IMR-90 (cell line): Measurements from ENCODE around the gene CYP19A1. TPM values are rescaled to one million over a fixed set of nuclear protein-coding genes. Genes with fewer than 3 reads are reported as not detected.

Source experiments
- ATAC-seq: fragments of 200-7000 bp; cut with Tn5 transposase; 2 replicates; pipeline ENCODE4 v1.9.1; 2020; ENCODE audit warnings: low read depth, mild to moderate bottlenecking, moderate library complexity
- BruUV-seq: library from RNA; stranded (reverse); fragments of 400-500 nt; replicated peaks from 2 replicates; lab custom pipeline; 2021; lab: Mats Ljungman, UMichigan
- CTCF ChIA-PET: fragments of 300-600 bp; formaldehyde crosslinking; extraction: SDS; loops from one replicate; lab custom pipeline; 2021; ENCODE audit warnings: antibody characterized with exemption; lab: Yijun Ruan, JAX
- POLR2A ChIA-PET: fragments of 300-600 bp; sonication (Branson Sonifier 250); formaldehyde crosslinking; loops from one replicate; lab custom pipeline; 2022; ENCODE audit warnings: antibody characterized with exemption; ENCODE audit not compliant: unreplicated experiment; lab: Charles Lee
- DNase-seq: peaks from one replicate; pipeline ENCODE4 v3.0.0; 2013
- H2AFZ ChIP-seq: replicated peaks from 2 replicates; pipeline ENCODE3; 2013; ENCODE audit warnings: low read length, mild to moderate bottlenecking; ENCODE audit not compliant: poor library complexity
- H2AK5ac ChIP-seq: 2 replicates; pipeline ENCODE4 v1.6.1; 2013; ENCODE audit warnings: low read depth, low read length, inconsistent platforms
- H2AK9ac ChIP-seq: replicated peaks from 2 replicates; pipeline ENCODE3; 2013; ENCODE audit warnings: mild to moderate bottlenecking, low read depth, low read length, moderate library complexity; ENCODE audit not compliant: poor library complexity
- H2BK120ac ChIP-seq: 2 replicates; pipeline ENCODE4 v1.6.1; 2013; ENCODE audit warnings: low read depth, low read length, inconsistent platforms
- H2BK15ac ChIP-seq: 3 replicates; pipeline ENCODE4 v1.6.1; 2013; ENCODE audit warnings: low read depth, low read length, inconsistent platforms
- H2BK20ac ChIP-seq: 2 replicates; pipeline ENCODE4 v1.6.1; 2013; ENCODE audit warnings: low read depth, mild to moderate bottlenecking, inconsistent platforms, low read length, moderate library complexity
- H2BK5ac ChIP-seq: 2 replicates; pipeline ENCODE4 v1.6.1; 2013; ENCODE audit warnings: mild to moderate bottlenecking, low read depth, low read length, inconsistent platforms; ENCODE audit not compliant: poor library complexity, severe bottlenecking
- H3K14ac ChIP-seq: replicated peaks from 2 replicates; pipeline ENCODE4 v1.6.1; 2013; ENCODE audit warnings: low read depth, low read length, inconsistent platforms
- H3K18ac ChIP-seq: 2 replicates; pipeline ENCODE4 v1.6.1; 2013; ENCODE audit warnings: low read depth, low read length, control low read depth
- H3K23ac ChIP-seq: 2 replicates; pipeline ENCODE4 v1.6.1; 2013; ENCODE audit warnings: low read depth, low read length, inconsistent platforms
- H3K27ac ChIP-seq: 2 replicates; pipeline ENCODE4 v1.5.1; 2013; ENCODE audit warnings: mild to moderate bottlenecking, control low read depth, low read length; ENCODE audit not compliant: insufficient read depth
- H3K27me3 ChIP-seq: 2 replicates; pipeline ENCODE4 v1.6.1; 2013; ENCODE audit warnings: low read length; ENCODE audit not compliant: control insufficient read depth, insufficient read depth
- H3K36me3 ChIP-seq: 2 replicates; pipeline ENCODE4 v1.6.1; 2013; ENCODE audit warnings: low read length, mixed read lengths; ENCODE audit not compliant: control insufficient read depth, insufficient read depth
- H3K4ac ChIP-seq: 2 replicates; pipeline ENCODE4 v1.6.1; 2013; ENCODE audit warnings: low read depth, low read length, inconsistent platforms
- H3K4me1 ChIP-seq: 2 replicates; pipeline ENCODE4 v1.6.1; 2013; ENCODE audit warnings: low read length, mixed read lengths; ENCODE audit not compliant: control insufficient read depth, insufficient read depth
- H3K4me2 ChIP-seq: 2 replicates; pipeline ENCODE4 v1.6.1; 2013; ENCODE audit warnings: low read depth, mild to moderate bottlenecking, control low read depth, low read length, moderate library complexity
- H3K4me3 ChIP-seq: 2 replicates; pipeline ENCODE4 v1.5.1; 2013; ENCODE audit warnings: low read depth, mild to moderate bottlenecking, control low read depth, low read length, moderate library complexity; ENCODE audit not compliant: insufficient read depth
- H3K56ac ChIP-seq: 2 replicates; pipeline ENCODE4 v1.6.1; 2013; ENCODE audit warnings: low read length, inconsistent platforms; ENCODE audit not compliant: insufficient read depth; ENCODE audit errors: extremely low read depth
- H3K79me1 ChIP-seq, 2 experiments: 2 replicates each; pipeline ENCODE4 v1.6.1; 2013; ENCODE audit warnings: low read length in 2 of 2, inconsistent platforms in 1 of 2, low read depth in 1 of 2
- H3K9ac ChIP-seq: 2 replicates; pipeline ENCODE4 v1.6.1; 2013; ENCODE audit warnings: low read depth, low read length, control low read depth
- H3K9me1 ChIP-seq: 2 replicates; pipeline ENCODE4 v1.6.1; 2013; ENCODE audit warnings: low read length, inconsistent platforms; ENCODE audit not compliant: insufficient read depth
- H3K9me3 ChIP-seq: 2 replicates; pipeline ENCODE4 v1.6.1; 2013; ENCODE audit warnings: low read length; ENCODE audit not compliant: control insufficient read depth, insufficient read depth
- H4K20me1 ChIP-seq: 2 replicates; pipeline ENCODE4 v1.6.1; 2013; ENCODE audit warnings: low read length, inconsistent platforms; ENCODE audit not compliant: insufficient read depth
- H4K5ac ChIP-seq: 2 replicates; pipeline ENCODE4 v1.6.1; 2013; ENCODE audit warnings: mild to moderate bottlenecking, low read depth, low read length, control low read depth
- H4K8ac ChIP-seq, 2 experiments: 2 replicates each; pipeline ENCODE4 v1.6.1; 2013; ENCODE audit warnings: low read depth in 2 of 2, low read length in 2 of 2, control low read depth in 1 of 2, inconsistent platforms in 1 of 2
- H4K91ac ChIP-seq: 2 replicates; pipeline ENCODE4 v1.6.1; 2013; ENCODE audit warnings: low read depth, low read length, inconsistent platforms; ENCODE audit not compliant: insufficient read depth
- BHLHE40 ChIP-seq: fragments of 150-350 bp; IDR thresholded peaks from 2 replicates; pipeline ENCODE4 v1.6.1; 2016; ENCODE audit warnings: mild to moderate bottlenecking, low read depth, low read length
- CEBPB ChIP-seq: IDR thresholded peaks from 2 replicates; pipeline ENCODE4 v1.6.1; 2012; ENCODE audit warnings: low read depth, low read length, improper control_type of control experiment
- CHD1 ChIP-seq: IDR thresholded peaks from 2 replicates; pipeline ENCODE4 v1.6.1; 2012; ENCODE audit warnings: low read depth, low read length, improper control_type of control experiment
- CTCF ChIP-seq: conservative IDR thresholded peaks from 2 replicates; pipeline ENCODE4 v1.5.1; 2012; ENCODE audit warnings: mild to moderate bottlenecking, low read depth, low read length, improper control_type of control experiment
- ELK1 ChIP-seq: fragments of 150-350 bp; IDR thresholded peaks from 2 replicates; pipeline ENCODE4 v1.6.1; 2016; ENCODE audit warnings: low read depth, mild to moderate bottlenecking, low read length, moderate library complexity, borderline replicate concordance
- FOS ChIP-seq: fragments of 150-350 bp; IDR thresholded peaks from 2 replicates; pipeline ENCODE4 v1.6.1; 2016; ENCODE audit warnings: low read depth, low read length
- MAFK ChIP-seq: IDR thresholded peaks from 2 replicates; pipeline ENCODE4 v1.6.1; 2012; ENCODE audit warnings: low read depth, low read length, improper control_type of control experiment
- MAZ ChIP-seq: IDR thresholded peaks from 2 replicates; pipeline ENCODE4 v1.6.1; 2012; ENCODE audit warnings: low read depth, mild to moderate bottlenecking, low read length, improper control_type of control experiment, moderate library complexity, borderline replicate concordance
- MXI1 ChIP-seq: IDR thresholded peaks from 2 replicates; pipeline ENCODE4 v1.6.1; 2012; ENCODE audit warnings: low read depth, mild to moderate bottlenecking, low read length, moderate library complexity, borderline replicate concordance
- NFE2L2 ChIP-seq: fragments of 150-350 bp; IDR thresholded peaks from 2 replicates; pipeline ENCODE4 v1.6.1; 2016; ENCODE audit warnings: low read depth, mild to moderate bottlenecking, low read length
- POLR2A ChIP-seq: IDR thresholded peaks from 2 replicates; pipeline ENCODE4 v1.6.1; 2012; ENCODE audit warnings: mild to moderate bottlenecking, low read depth, low read length
- RAD21 ChIP-seq: IDR thresholded peaks from 2 replicates; pipeline ENCODE4 v1.6.1; 2012; ENCODE audit warnings: low read length, improper control_type of control experiment
- RCOR1 ChIP-seq: IDR thresholded peaks from 2 replicates; pipeline ENCODE4 v1.6.1; 2012; ENCODE audit warnings: mild to moderate bottlenecking, low read length, improper control_type of control experiment; ENCODE audit not compliant: insufficient replicate concordance
- RFX5 ChIP-seq: IDR thresholded peaks from 2 replicates; pipeline ENCODE4 v1.8.0; 2012; ENCODE audit warnings: low read depth, mild to moderate bottlenecking, low read length, moderate library complexity
- SMC3 ChIP-seq: fragments of 150-350 bp; IDR thresholded peaks from 2 replicates; pipeline ENCODE4 v1.6.1; 2016; ENCODE audit warnings: low read depth, mild to moderate bottlenecking, antibody characterized with exemption, low read length, moderate library complexity
- USF2 ChIP-seq: fragments of 150-350 bp; IDR thresholded peaks from 2 replicates; pipeline ENCODE4 v1.6.1; 2017; ENCODE audit warnings: mild to moderate bottlenecking, antibody characterized with exemption, low read length, low read depth
- WGBS, 2 experiments: methylation state at CpG; one replicate each; pipeline versions ENCODE4 v1.1.5 to v1.1.7; 2013; ENCODE audit warnings: missing lambda C conversion rate in 2 of 2; ENCODE audit not compliant: insufficient read length in 1 of 2; ENCODE audit errors: extremely low coverage in 2 of 2; 5-methylcytosine and 5-hydroxymethylcytosine counted together
- dilution Hi-C: fragments of 300-500 bp; cut with HindIII; formaldehyde crosslinking; loops from one replicate; pipeline ENCODE4 v1.14.3; 2018; ENCODE audit warnings: low sequenced_read_pairs; ENCODE audit not compliant: unreplicated experiment
- in situ Hi-C: fragments of 300-500 bp; cut with MboI; formaldehyde crosslinking; loops from 3 replicates; pipeline ENCODE4 v1.14.3; 2019; ENCODE audit warnings: low sequenced_read_pairs, inconsistent platforms, mixed read lengths
- intact Hi-C: fragments of 100-400 bp; cut with micrococcal nuclease; formaldehyde crosslinking; loops from 2 replicates; pipeline ENCODE4 v1.10.0; 2022
- polyA plus RNA-seq, 3 experiments: library from polyadenylated mRNA; depleted of rRNA; stranded (reverse); fragments of >200 nt; gene quantifications; 2 replicates each; pipeline ENCODE4 v1.2.3, GENCODE V29; 2012; ENCODE audit warnings: low replicate concordance in 1 of 3
- total RNA-seq: library from RNA; depleted of rRNA; stranded (reverse); fragments of >200 nt; gene quantifications from 2 replicates; pipeline ENCODE4 v1.2.3, GENCODE V29; 2012

CYP19A1 gene
- total and polyA plus RNA-seq, 2 of the 4 experiments (the other 2 are of a cell fraction) = not detected

GRCh38 chr15:51366071-51366470 lies 27.7 kb upstream of the CYP19A1 start:
- Histone ChIP-seq H3K9ac (no peak overlapping the region), H2AK5ac (no peak overlapping the region), H3K4me3 (no peak overlapping the region), H3K4ac (no peak overlapping the region), H2BK20ac (no peak overlapping the region), H4K20me1 (peaks cover 11% of the 10 kb centered on the region; the same call in 1 of the 2 replicates), H3K23ac (no peak overlapping the region), H3K27ac (no peak overlapping the region), H3K18ac (no peak overlapping the region), H3K79me1 (no peaks in the 10 kb centered on the region), H3K4me1 (peaks cover 23% of the 10 kb centered on the region), H2AFZ (no peak overlapping the region), H3K56ac (no peak overlapping the region), H3K36me3 (no peaks in the 10 kb centered on the region), H2AK9ac (no peak overlapping the region), H3K14ac (no peak overlapping the region), H2BK15ac (no peak overlapping the region), H4K91ac (no peak overlapping the region), H4K5ac (no peak overlapping the region), H3K4me2 (no peak overlapping the region), H3K9me1 (peaks cover 10% of the 10 kb centered on the region), H2BK120ac (no peak overlapping the region), H3K27me3 (peaks cover 26% of the 10 kb centered on the region), H3K9me3 (no peaks in the 10 kb centered on the region), H2BK5ac (no peak overlapping the region), H4K8ac (no peak overlapping the region)
- intact Hi-C loops (no loop called here), in situ Hi-C loops (no loop called here), dilution Hi-C loops (no loop called here)
- ChIA-PET POLR2A (no interaction called here), CTCF (no interaction called here)
- DNase-seq (no peak), ATAC-seq (no peak)
- no peak for TF ChIP-seq BHLHE40
- TF ChIP-seq RAD21 = no peak
- TF ChIP-seq CEBPB = no peak
- no peak for TF ChIP-seq MAZ
- TF ChIP-seq RFX5 = no peak
- TF ChIP-seq USF2 = no peak
- TF ChIP-seq NFE2L2 = no peak
- no peak for TF ChIP-seq MXI1
- no peak for TF ChIP-seq MAFK
- no peak for TF ChIP-seq FOS
- no peak for TF ChIP-seq ELK1
- no peak for TF ChIP-seq RCOR1
- no peak for TF ChIP-seq POLR2A
- no peak for TF ChIP-seq CHD1
- TF ChIP-seq SMC3 = no peak
- no peak for TF ChIP-seq CTCF
- WGBS, 2 experiments = 80% methylated on average over 1 of the region's 5 CpGs; no CpG with 5 or more reads in 1 of the 2 experiments
- no TSS peak for BruUV-seq
